CD4-positive, alpha-beta T cell treated with Interleukin-4 for 1 hour (primary cell): Measurements from ENCODE around the gene FREM3.

Experiments
- DNase-seq, 2 donors: peaks; one replicate each; pipeline ENCODE4 v3.0.0-alpha.2; 2020 to 2022

The FREM3 gene

GRCh38 chr4:143658336-143658735 is 42.1 kb downstream of the FREM3 start:
- no peak for DNase-seq

GRCh38 chr4:143654571-143654970 is 45.9 kb downstream of the FREM3 start:
- DNase-seq, result no peak

- DNase-seq, result no peak
Measured at GRCh38 chr4:143653031-143653430, 47.4 kb downstream of the FREM3 start.

- DNase-seq, result no peak
Measured at GRCh38 chr4:143643399-143643798, 57.1 kb downstream of the FREM3 start.

- DNase-seq, result no peak
Measured at GRCh38 chr4:143642611-143643010, 57.9 kb downstream of the FREM3 start.

GRCh38 chr4:143641361-143641760 is 59.1 kb downstream of the FREM3 start:
- DNase-seq, result no peak

GRCh38 chr4:143634763-143635162 is 65.7 kb downstream of the FREM3 start:
- no peak for DNase-seq

GRCh38 chr4:143633833-143634232 is 66.6 kb downstream of the FREM3 start:
- DNase-seq, result no peak

- no peak for DNase-seq
Measured at GRCh38 chr4:143626134-143626911, 74.2 kb downstream of the FREM3 start.

- DNase-seq, result no peak
Measured at GRCh38 chr4:143625632-143626031, 74.8 kb downstream of the FREM3 start.

GRCh38 chr4:143623896-143624295 is 76.6 kb downstream of the FREM3 start:
- DNase-seq, result no peak

GRCh38 chr4:143618811-143619210 is 81.7 kb downstream of the FREM3 start:
- no peak for DNase-seq

- no peak for DNase-seq
Measured at GRCh38 chr4:143617994-143618679, 82.3 kb downstream of the FREM3 start.

GRCh38 chr4:143616771-143617170 is 83.7 kb downstream of the FREM3 start:
- peak in 1 of 2 donors; percentile 1 for DNase-seq

GRCh38 chr4:143609492-143609891 is 91.0 kb downstream of the FREM3 start:
- no peak for DNase-seq

GRCh38 chr4:143606480-143606879 is 94.0 kb downstream of the FREM3 start:
- no peak for DNase-seq

- no peak for DNase-seq
Measured at GRCh38 chr4:143599827-143600226, 100.6 kb downstream of the FREM3 start.

- DNase-seq, result no peak
Measured at GRCh38 chr4:143598816-143599215, 101.7 kb downstream of the FREM3 start.

- no peak for DNase-seq
Measured at GRCh38 chr4:143597276-143597675, 103.2 kb downstream of the FREM3 start.

- no peak for DNase-seq
Measured at GRCh38 chr4:143587703-143588102, 112.8 kb downstream of the FREM3 start.

- no peak for DNase-seq
Measured at GRCh38 chr4:143586080-143586479, 114.4 kb downstream of the FREM3 start.

- DNase-seq, result no peak
Measured at GRCh38 chr4:143585548-143585947, 114.9 kb downstream of the FREM3 start.

- no peak for DNase-seq
Measured at GRCh38 chr4:143581331-143581946, 119.0 kb downstream of the FREM3 start.

GRCh38 chr4:143575331-143575730 is 125.1 kb downstream of the FREM3 start:
- DNase-seq, result no peak
